Psoas muscle (tissue), 8 donors: ENCODE measurements around the gene OASL. TPM values are rescaled to one million over a fixed set of nuclear protein-coding genes. Genes with fewer than 3 reads are reported as not detected.

Source experiments
- ATAC-seq, 4 donors: fragments of 200-7000 bp; cut with Tn5 transposase; one replicate each; pipeline ENCODE4 v1.9.1; 2020; ENCODE audit warnings: moderate library complexity in 3 of 4, mild to moderate bottlenecking in 2 of 4
- DNase-seq, 2 donors: peaks; one replicate each; pipeline ENCODE4 v3.0.0-alpha.2; 2020
- H3K27ac ChIP-seq: fragments of 200-600 bp; one replicate; pipeline ENCODE4 v1.8.0; 2022
- H3K27me3 ChIP-seq, 3 donors: fragments of 200-600 bp in 1 of 3; one replicate each; pipeline versions ENCODE4 v1.6.1 to v1.8.0; 2013 to 2022; ENCODE audit warnings: low read length in 2 of 3, mild to moderate bottlenecking in 2 of 3, moderate library complexity in 1 of 3; ENCODE audit not compliant: insufficient read depth in 3 of 3
- H3K36me3 ChIP-seq, 2 donors: fragments of 200-600 bp in 1 of 2; one replicate each; pipeline versions ENCODE4 v1.6.1 to v1.8.0; 2013 to 2022; ENCODE audit warnings: low read depth in 1 of 2, mild to moderate bottlenecking in 1 of 2, moderate library complexity in 1 of 2; ENCODE audit not compliant: insufficient read depth in 1 of 2
- H3K4me1 ChIP-seq: fragments of 200-600 bp; one replicate; pipeline ENCODE4 v1.8.0; 2022
- H3K4me3 ChIP-seq: fragments of 200-600 bp; one replicate; pipeline ENCODE4 v1.8.0; 2022; ENCODE audit warnings: mild to moderate bottlenecking
- H3K9me3 ChIP-seq: fragments of 200-600 bp; one replicate; pipeline ENCODE4 v1.8.0; 2022
- whole genome bisulfite sequencing, 3 donors: extraction: QIAGEN DNeasy Blood & Tissue Kit; methylation state at CpG; one replicate each; pipeline versions ENCODE4 v1.1.6 to v1.1.7; 2013; 5-methylcytosine and 5-hydroxymethylcytosine counted together
- intact Hi-C, 2 donors: fragments of 100-400 bp; cut with DNase I; formaldehyde crosslinking; loops; one replicate each; pipeline versions ENCODE4 v1.11.0 to v1.14.2; 2022
- polyA plus RNA-seq, 3 donors: library from polyadenylated mRNA; stranded (reverse); fragments of 200-250 nt; gene quantifications; one replicate each; pipeline ENCODE4 v1.2.3, GENCODE V29; 2013
- total RNA-seq, 4 donors: library from RNA; stranded (reverse); fragmentation: NEBNext Ultra II Directional in 2 of 4; extraction: Animal tissue kit (Norgen Biotek cat#: 25700) in 2 of 4; gene quantifications; one replicate each; pipeline versions ENCODE4 v1.2.1 to v1.2.4, GENCODE V29; 2021 to 2023
- TF ChIP-seq, protein P1 (sequence below): fragments of 200-600 bp; IDR thresholded peaks from one replicate; pipeline ENCODE4 v1.8.0; 2022; ENCODE audit warnings: antibody characterized with exemption
- donor health status: healthy with polysubstance abuse.
- donor health status: DM: no; HTN: no; CAD: no; lungs with moderate emphysema.
- donor health status: Bipolar disorder and iron deficiency.
- donor health status: healthy.
- donor health status: DM: yes; HTN: yes; CAD: no.
- donor health status: DM: no; HTN: no; CAD: no.
- donor health status: DM: no; HTN: no; CAD: no.
- donor health status: DM: yes; HTN: yes; CAD: no.

OASL gene
- total and polyA plus RNA-seq, 7 donors: 0.15 to 0.30 (median 0.28) TPM; not detected in 1

DNA sequence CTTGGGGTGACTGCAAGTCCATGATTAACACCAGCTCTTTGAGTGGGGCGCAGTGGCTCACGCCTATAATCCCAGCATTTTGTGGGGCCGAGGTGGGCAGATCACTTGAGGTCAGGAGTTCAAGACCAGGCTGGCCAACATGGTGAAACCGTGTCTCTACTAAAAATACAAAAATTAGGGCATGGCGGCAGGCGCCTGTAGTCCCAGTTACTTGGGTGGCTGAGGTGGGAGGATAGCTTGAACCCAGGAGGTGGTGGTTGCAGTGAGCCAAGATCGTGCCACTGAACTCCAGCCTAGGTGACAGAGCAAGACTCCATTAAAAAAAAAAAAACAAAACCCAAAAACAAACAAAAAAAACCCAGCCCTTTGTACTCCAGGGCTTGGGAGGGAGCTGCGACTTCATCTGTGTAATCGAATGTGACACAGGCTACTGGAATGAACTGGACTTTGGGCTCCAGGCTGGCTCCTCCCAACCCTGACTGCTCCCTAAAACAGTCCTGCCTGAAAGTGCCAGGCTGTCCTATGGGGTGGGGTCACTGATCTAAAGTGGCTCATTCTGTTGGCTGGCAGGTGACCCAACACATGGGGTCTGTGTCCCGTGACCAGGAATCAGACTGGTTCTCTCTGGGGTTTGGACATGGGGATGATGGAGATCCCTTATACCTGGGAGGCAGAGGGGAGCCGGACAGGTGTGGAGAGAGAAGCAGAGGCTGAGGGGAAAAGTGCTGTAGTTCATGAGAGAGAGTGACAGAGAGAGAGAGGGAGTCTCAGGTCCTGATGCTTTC is 13.4 kb downstream of the OASL start:
- no peak overlapping the region for H3K27ac ChIP-seq
- H3K4me1 ChIP-seq: no peaks in the 10 kb centered on the region
- no peak for DNase-seq
- no peaks in the 10 kb centered on the region for H3K9me3 ChIP-seq
- peaks cover 0 to 1% (median 0%) of the 10 kb centered on the region in 3 donors for H3K27me3 ChIP-seq
- no peaks in the 10 kb centered on the region for H3K36me3 ChIP-seq
- TF ChIP-seq, protein P1, sequence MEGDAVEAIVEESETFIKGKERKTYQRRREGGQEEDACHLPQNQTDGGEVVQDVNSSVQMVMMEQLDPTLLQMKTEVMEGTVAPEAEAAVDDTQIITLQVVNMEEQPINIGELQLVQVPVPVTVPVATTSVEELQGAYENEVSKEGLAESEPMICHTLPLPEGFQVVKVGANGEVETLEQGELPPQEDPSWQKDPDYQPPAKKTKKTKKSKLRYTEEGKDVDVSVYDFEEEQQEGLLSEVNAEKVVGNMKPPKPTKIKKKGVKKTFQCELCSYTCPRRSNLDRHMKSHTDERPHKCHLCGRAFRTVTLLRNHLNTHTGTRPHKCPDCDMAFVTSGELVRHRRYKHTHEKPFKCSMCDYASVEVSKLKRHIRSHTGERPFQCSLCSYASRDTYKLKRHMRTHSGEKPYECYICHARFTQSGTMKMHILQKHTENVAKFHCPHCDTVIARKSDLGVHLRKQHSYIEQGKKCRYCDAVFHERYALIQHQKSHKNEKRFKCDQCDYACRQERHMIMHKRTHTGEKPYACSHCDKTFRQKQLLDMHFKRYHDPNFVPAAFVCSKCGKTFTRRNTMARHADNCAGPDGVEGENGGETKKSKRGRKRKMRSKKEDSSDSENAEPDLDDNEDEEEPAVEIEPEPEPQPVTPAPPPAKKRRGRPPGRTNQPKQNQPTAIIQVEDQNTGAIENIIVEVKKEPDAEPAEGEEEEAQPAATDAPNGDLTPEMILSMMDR: no peak
- ATAC-seq: no peak
- H3K4me3 ChIP-seq: no peak overlapping the region
- WGBS, 3 donors: 81 to 87% (median 86%) methylated on average over 11 of the region's 11 CpGs
- intact Hi-C loops: no loop called here

- Histone ChIP-seq H3K36me3 (no peaks in the 10 kb centered on the region), H3K4me3 (no peak overlapping the region), H3K27ac (no peak overlapping the region), H3K4me1 (no peaks in the 10 kb centered on the region), H3K9me3 (no peaks in the 10 kb centered on the region), H3K27me3 (peaks cover 0 to 1% (median 0%) of the 10 kb centered on the region in 3 donors)
- DNase-seq (no peak), ATAC-seq (no peak)
- 64 to 68% (median 67%) methylated on average over 8 of the region's 8 CpGs for WGBS, 3 donors
- intact Hi-C loops: no loop called here
- TF ChIP-seq, protein P1: no peak
These were observed 15.2 kb downstream of the OASL start for GRCh38 chr12:121023799-121024198.

GRCh38 chr12:121022713-121023112 is 16.3 kb downstream of the OASL start:
- Histone ChIP-seq H3K27me3 (peaks cover 0 to 1% (median 0%) of the 10 kb centered on the region in 3 donors), H3K4me1 (no peaks in the 10 kb centered on the region), H3K36me3 (no peaks in the 10 kb centered on the region), H3K4me3 (no peak overlapping the region), H3K9me3 (no peaks in the 10 kb centered on the region), H3K27ac (no peak overlapping the region)
- DNase-seq: no peak
- intact Hi-C loops: no loop called here
- TF ChIP-seq, protein P1: no peak
- ATAC-seq: no peak
- WGBS, 3 donors: 54 to 58% (median 55%) methylated on average over 2 of the region's 2 CpGs

GRCh38 chr12:121021754-121022153 is 17.3 kb downstream of the OASL start:
- DNase-seq (no peak), ATAC-seq (no peak)
- Histone ChIP-seq H3K4me3 (no peak overlapping the region), H3K9me3 (no peaks in the 10 kb centered on the region), H3K4me1 (no peaks in the 10 kb centered on the region), H3K27ac (no peak overlapping the region), H3K27me3 (peaks cover 0 to 1% (median 0%) of the 10 kb centered on the region in 3 donors), H3K36me3 (no peaks in the 10 kb centered on the region)
- 84 to 89% (median 88%) methylated on average over 6 of the region's 6 CpGs for WGBS, 3 donors
- intact Hi-C loops: no loop called here
- TF ChIP-seq, protein P1: no peak
